GM18519 (cell line): ENCODE data around the gene SLU7.
A peak's percentile ranks its signal among the peaks of the same experiment; 100 is the strongest.

ENCODE experiments used
- ATAC-seq: cut with Tn5 transposase; IDR thresholded peaks from one replicate; pipeline ENCODE4 v1.9.1; 2021; ENCODE audit warnings: mild to moderate bottlenecking, moderate library complexity; ENCODE audit not compliant: unreplicated experiment, low FRiP score

The SLU7 gene

GRCh38 chr5:160420331-160420610 lies 1.4 kb upstream of the SLU7 start:
- no peak for ATAC-seq

- no peak for ATAC-seq
Observed at GRCh38 chr5:160419458-160420330, 813 bp upstream of the SLU7 start.

DNA sequence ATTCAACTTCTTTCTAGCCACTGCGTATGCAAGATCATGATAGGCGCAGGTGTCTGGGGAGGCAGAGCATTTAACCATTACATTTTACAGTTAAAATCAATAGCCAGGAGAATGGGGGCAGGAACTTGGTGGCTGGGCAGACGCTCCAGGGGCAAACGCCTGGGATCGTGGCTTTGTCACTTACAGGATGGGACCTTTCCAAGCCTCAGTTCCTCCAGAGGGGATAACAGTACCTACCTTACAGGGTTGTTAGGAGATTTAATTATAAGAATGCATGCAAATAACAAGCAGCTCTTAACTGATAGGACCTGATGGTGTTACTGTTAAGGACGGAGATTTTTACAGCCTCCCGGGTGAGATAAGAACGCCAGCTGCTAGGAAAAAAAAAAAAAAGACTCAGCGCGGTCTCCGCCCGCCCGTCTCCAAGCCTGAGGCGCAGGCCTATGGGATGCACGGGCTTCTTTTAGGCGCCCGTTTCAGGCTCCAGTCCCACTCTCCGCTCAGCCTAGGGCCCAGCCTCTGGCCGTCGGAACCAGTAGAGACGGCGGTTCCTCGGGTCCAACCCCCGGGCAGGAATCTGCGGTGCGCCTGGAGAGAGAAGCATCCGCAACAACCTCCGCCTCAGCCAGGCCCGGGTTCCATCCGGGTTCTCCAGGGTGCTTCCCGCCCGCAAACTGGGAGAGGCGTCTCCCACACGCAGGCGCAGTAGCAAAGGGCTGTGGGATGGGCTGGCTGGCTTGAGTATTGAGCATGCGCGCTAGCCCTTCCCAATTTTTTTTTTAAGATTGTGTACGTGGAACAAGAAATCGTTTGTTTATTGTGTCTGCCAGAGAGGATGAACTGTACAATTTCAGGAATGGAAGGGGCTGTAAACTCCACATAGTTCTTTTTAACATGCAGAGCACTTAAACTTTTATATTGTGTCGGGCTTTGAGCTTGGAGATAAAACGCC lies 19.2 kb downstream of the SLU7 start, which contains the start of gene FAM200C:
Gene FAM200C (minus strand): TSS at position 653 of the 952 bp plus-strand sequence. CDS start 4,564 bp downstream, outside the sequence.
- peak; percentile 58 for ATAC-seq

- ATAC-seq = no peak
Observed at GRCh38 chr5:160398806-160399205, 20.1 kb downstream of the SLU7 start.

GRCh38 chr5:160397492-160397891 lies 21.4 kb downstream of the SLU7 start:
- no peak for ATAC-seq

DNA sequence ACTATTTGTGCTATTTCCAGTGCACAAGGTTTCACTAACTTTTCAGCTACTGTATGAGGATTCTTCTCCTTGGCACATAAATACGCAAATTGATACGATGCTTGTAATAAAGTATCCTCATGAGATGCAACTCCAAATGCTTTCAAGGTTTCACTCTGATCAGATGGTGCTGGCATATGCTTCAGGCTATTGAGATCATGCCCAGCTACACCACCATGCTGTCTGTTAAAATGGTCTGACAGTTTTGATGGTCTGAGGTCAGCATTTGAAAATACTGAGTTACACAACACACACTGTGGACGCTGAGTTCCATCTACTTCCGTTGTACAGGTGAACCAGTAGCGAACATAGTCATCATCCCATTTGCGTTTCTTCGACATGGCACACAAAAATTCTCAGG lies 23.8 kb downstream of the SLU7 start:
- no peak for ATAC-seq

DNA sequence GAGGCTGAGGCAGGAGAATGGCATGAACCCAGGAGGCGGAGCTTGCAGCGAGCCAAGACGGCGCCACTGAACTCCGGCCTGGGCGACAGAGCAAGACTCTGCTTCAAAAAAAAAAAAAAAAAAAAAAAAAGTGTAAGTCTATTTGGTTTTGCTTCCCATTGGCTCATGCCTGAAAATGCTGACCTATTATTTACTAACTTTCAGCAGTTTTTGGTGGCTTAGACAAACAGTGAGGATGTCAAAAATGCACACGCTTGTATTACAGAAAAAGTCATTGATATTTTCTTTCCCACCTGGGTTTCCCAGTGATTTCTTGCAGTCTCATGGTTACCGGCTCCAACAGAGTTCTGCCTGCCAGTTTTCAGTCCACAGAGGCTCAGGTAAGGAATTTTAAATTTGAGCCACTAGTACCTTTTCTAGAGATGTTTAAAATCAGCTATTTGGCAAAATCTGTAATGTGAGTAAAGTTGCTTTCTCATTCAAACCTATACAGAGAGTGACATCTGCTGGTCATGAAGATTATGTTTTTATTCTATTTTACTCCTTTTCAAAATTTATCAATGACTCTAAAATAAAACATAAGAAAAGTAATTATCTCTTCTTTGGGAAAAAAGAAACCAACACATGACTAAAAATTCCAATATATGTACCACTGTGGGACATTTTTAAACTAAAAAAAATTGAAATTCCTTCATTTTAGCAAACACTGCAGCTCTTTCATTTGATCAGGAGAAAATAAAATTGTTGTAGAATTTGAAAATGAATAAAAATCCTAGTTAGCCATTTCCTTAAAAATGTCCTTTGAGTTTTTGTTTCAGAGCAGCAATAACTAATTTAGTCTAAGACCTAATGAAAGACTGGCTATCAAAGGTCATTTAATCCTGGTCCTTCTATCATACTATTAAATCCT lies 27.8 kb downstream of the SLU7 start:
- no peak for ATAC-seq

GRCh38 chr5:160387445-160387844 lies 31.4 kb downstream of the SLU7 start:
- ATAC-seq = no peak

DNA sequence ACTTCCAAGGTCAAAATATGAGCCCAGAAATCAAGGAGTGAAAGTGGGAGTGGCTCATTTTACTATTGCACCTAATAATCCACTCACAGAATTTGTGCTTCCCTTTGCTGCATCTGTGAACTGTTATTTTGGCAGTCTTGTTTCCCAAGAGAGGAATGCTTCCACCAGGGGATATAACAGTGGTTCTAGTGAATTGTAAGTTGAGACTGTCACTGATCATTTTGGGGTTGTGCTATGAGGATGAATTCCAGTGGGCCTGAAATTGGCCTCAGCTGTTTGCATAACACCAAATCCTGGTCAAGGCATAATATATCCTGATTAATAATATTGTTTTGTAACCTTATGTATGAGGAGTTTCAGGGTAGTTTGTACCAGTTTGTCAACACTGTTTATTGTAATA lies 33.4 kb downstream of the SLU7 start:
- no peak for ATAC-seq

- ATAC-seq = no peak
Observed at GRCh38 chr5:160384681-160385080, 34.2 kb downstream of the SLU7 start.

- no peak for ATAC-seq
Observed at GRCh38 chr5:160382346-160382745, 36.5 kb downstream of the SLU7 start.

DNA sequence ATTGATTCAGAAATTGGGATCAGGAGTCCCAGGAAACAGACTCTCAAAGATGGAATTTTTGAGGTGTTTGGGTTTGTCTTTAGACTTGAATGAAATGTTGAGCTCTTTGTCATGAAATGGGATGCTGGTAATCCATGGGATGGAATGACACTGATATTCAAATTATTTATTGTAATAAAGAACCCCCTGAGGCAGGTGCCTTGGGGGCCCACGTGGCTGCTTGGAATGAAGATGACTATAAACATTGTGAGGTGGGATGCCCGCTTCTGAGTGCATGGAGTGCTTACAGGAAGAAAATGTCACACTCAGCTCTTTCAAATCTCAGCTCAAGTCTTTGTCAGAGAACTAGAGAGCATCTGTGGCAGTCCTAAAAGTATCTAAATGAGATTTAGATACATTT lies 38.8 kb downstream of the SLU7 start:
- no peak for ATAC-seq

GRCh38 chr5:160379511-160379910 lies 39.4 kb downstream of the SLU7 start:
- no peak for ATAC-seq

DNA sequence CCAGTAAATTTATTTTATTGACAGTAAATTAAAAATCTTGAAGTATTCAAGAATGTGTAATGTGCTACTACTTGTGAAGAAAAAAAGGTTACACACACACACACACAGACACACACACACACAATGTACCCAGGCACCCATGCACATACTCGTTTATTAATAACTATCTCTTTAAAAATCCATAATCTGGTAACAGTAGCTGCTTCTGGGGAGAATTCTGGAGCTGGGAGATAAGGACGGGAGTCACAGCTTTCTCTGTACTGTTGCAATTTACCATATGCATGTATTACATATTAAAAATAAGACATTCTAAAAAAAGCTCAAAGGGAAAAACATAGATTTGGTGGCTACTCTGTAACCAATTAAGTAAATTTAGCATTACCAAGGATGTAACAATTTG lies 40.6 kb downstream of the SLU7 start:
- no peak for ATAC-seq

DNA sequence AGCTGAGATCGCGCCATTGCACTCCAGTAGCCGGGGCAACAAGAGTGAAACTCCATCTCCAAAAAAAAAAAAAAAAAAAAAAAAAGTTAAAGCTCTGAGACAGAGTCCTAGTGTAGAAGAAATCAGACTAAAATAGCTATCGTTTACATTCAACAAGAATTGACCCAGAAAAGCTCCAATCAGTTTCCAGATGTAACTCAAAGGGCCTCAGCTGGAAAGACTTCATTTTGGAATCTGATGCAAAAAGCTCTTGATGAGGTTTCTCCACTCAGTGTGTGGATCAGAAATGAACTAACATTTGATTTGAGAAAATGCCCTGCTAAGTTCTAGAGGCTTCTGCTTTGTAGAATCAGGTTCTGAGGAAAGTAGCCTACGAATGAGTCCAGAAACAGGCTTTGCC lies 41.2 kb downstream of the SLU7 start:
- no peak for ATAC-seq

DNA sequence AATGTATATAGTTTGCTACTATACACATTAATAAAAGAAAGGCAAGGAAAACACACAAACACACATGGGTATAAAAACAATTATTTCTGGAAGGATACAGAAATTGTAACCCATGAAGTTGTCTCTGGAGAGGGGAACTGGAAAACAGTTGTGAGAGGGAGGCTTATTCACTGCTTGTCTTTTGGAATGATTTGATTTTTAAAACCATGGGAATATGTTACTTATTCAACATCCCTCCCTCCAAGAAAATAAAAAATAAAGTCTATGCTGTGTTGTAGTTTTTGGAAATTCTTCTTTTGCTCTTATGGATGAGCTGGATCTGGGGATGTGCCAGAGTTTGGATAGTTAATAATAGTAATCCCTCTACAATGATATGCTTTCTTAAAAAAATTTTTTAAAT lies 42.5 kb downstream of the SLU7 start:
- ATAC-seq = no peak

DNA sequence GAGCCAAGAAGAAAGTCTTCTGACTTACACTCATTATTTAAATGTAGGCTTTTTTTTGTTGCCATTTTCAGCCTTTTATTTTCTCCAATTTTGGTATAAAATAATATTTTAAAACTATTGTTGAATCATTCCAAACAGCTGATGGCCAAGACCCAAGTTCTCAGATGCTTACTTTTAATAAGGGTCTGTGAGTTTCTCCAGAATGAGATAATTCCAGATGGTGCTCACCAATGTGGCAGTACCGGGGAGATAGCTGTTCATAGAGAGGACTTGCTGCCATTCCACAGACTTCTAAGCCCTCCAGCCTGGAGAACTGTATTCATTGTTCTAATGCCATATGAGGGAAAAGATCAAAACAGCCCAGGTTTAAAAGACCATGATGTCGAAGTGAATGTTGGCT lies 43.2 kb downstream of the SLU7 start:
- no peak for ATAC-seq

GRCh38 chr5:160375166-160375565 lies 43.7 kb downstream of the SLU7 start:
- ATAC-seq = no peak

DNA sequence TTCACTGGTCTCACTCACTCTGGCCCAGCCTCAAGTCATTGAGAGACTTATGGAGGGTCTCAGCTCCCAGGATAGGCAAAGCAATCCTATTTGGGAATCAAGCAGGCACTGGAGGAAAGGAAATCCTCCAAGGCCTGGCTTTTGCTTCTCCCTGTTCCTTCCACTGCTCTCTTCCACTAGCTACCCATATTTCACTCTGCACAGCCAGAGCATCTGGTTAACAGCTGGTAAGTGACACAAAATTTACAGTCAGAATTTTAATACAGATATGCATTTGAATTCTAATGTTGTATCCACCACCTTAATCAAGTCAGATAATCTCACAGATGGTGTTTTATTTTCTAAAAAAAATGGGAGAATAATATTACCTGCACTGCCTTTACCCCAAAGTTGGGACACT lies 47.6 kb downstream of the SLU7 start:
- ATAC-seq = no peak

GRCh38 chr5:160370713-160371034 lies 48.2 kb downstream of the SLU7 start:
- no peak for ATAC-seq
